ENCODE results near the gene MRPL40.

MRPL40 gene

DNA sequence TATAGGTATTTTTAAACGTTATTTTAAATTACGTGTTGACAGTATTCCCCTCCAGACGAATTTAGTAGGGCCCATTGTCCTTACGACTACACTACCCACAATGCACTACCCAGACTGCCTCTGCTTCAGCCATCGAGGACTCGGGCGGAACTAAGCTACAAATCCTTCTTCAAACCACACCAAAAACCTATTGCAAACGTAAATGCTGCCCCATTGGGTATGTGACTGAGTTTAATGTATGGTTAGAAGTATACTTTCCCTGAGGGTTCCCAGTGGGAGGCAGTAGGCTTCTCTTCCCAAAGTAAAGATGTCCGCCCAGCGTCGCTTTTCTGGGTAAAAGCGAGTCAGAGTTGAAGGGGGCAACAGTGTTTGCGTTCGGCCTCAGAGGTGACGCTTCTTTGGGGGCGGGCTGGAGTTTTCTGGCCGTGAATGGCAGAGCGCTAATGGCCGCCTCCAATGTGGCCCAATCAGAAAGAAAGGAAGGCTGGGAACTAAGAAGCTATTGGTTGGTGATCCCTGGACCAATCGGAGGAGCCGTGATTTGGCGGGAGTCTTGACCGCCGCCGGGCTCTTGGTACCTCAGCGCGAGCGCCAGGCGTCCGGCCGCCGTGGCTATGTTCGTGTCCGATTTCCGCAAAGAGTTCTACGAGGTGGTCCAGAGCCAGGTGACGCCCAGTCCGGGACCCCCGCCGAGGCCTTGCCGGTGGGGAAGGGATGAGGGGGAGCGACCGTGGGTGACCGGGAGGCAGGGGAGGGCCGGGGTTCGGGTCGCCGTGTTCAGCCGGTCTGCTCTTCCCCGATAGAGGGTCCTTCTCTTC, 47.2 kb downstream of the MRPL40 start, which contains the start of gene CDC45:
TSS of gene CDC45 (plus strand) at position 566 of the 818 bp plus-strand sequence. CDS start at position 615, 49 bp downstream.
- Histone ChIP-seq H3K27ac (ENCODE audit: low read depth in 2 of 2, low read length in 2 of 2) (peak within 1 kb of the TSS; percentile 95 to 97), H3K9me3 (ENCODE audit: control insufficient read depth in 2 of 2, low read length in 2 of 2) (no peaks in the 10 kb centered on the region), H3K27me3 (ENCODE audit: control insufficient read depth in 2 of 2, insufficient read depth in 2 of 2, low read length in 2 of 2) (no peaks in the 10 kb centered on the region), H3K4me1 (ENCODE audit: control insufficient read depth in 2 of 2, insufficient read depth in 2 of 2, low read length in 2 of 2) (peaks cover 14 to 16% of the 10 kb centered on the region in 2 donors), H3K9ac (ENCODE audit: low read depth in 1 of 2, low read length in 2 of 2) (peak within 1 kb of the TSS; percentile 90 to 98), H3K36me3 (ENCODE audit: control insufficient read depth in 2 of 2, insufficient read depth in 2 of 2, low read length in 2 of 2) (peaks cover 6 to 14% of the 10 kb centered on the region in 2 donors), H3K4me3 (ENCODE audit: low read length in 2 of 2) (peak within 1 kb of the TSS; percentile 95 to 97)

DNA sequence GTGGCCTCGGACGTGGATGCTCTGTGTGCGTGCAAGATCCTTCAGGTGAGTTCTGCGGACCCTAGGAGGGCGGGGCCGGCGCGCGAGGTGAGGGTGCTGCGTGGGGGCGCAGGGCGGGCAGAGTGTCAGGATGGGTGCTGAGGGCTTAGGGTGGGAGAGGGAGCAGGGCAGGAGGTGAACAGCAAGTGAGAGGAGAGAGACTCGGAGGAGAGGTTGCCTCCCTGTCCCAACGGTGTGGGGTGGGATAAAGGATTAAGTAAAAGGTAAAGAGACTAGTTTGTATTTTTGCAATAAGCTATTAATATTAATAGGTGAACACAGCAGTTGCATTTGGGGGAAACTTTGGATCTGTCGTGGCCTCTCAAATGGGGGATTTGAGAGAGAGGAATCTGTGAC, 47.8 kb downstream of the MRPL40 start:
- Histone ChIP-seq H3K9me3 (ENCODE audit: control insufficient read depth in 2 of 2, low read length in 2 of 2) (no peaks in the 10 kb centered on the region), H3K36me3 (ENCODE audit: control insufficient read depth in 2 of 2, insufficient read depth in 2 of 2, low read length in 2 of 2) (peaks cover 6 to 9% of the 10 kb centered on the region in 2 donors), H3K27me3 (ENCODE audit: control insufficient read depth in 2 of 2, insufficient read depth in 2 of 2, low read length in 2 of 2) (no peaks in the 10 kb centered on the region), H3K27ac (ENCODE audit: low read depth in 2 of 2, low read length in 2 of 2) (no peak overlapping the region), H3K9ac (ENCODE audit: low read depth in 1 of 2, low read length in 2 of 2) (peak overlapping the region in 1 of 2 donors; percentile 41), H3K4me1 (ENCODE audit: control insufficient read depth in 2 of 2, insufficient read depth in 2 of 2, low read length in 2 of 2) (peaks cover 14 to 16% of the 10 kb centered on the region in 2 donors), H3K4me3 (ENCODE audit: low read length in 2 of 2) (peak overlapping the region; percentile 95 to 97)

GRCh38 chr22:19480789-19481188, 48.4 kb downstream of the MRPL40 start:
- Histone ChIP-seq H3K4me1 (ENCODE audit: control insufficient read depth in 2 of 2, insufficient read depth in 2 of 2, low read length in 2 of 2) (peaks cover 14 to 16% of the 10 kb centered on the region in 2 donors), H3K9me3 (ENCODE audit: control insufficient read depth in 2 of 2, low read length in 2 of 2) (no peaks in the 10 kb centered on the region), H3K36me3 (ENCODE audit: control insufficient read depth in 2 of 2, insufficient read depth in 2 of 2, low read length in 2 of 2) (peaks cover 5 to 8% of the 10 kb centered on the region in 2 donors), H3K4me3 (ENCODE audit: low read length in 2 of 2) (peak overlapping the region in 1 of 2 donors; percentile 97), H3K27ac (ENCODE audit: low read depth in 2 of 2, low read length in 2 of 2) (no peak overlapping the region), H3K9ac (ENCODE audit: low read depth in 1 of 2, low read length in 2 of 2) (no peak overlapping the region), H3K27me3 (ENCODE audit: control insufficient read depth in 2 of 2, insufficient read depth in 2 of 2, low read length in 2 of 2) (no peaks in the 10 kb centered on the region)

DNA sequence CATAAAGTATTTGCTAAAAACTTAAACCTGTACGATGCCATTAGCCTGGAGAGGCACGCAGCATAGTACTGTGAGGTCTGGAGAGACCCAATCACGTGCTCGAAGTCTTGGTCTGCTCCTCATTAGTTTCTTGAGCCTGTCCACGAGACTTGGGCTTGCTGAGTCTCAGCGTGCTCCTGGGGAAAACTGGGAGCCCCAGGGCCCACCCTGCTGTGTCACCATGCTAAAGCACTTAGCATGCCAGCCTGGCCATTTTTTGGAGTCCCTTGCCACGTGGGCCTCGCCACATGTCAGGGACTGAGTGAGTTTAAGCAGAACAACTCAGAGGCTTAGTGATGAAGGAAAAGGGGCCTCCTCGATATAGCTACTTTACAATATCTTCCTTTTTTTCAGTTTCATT, 50.0 kb downstream of the MRPL40 start:
- no peak overlapping the region for H3K27ac ChIP-seq (ENCODE audit: low read depth in 2 of 2, low read length in 2 of 2)
- H3K4me3 ChIP-seq (ENCODE audit: low read length in 2 of 2): no peak overlapping the region

GRCh38 chr22:19483481-19484244, 51.3 kb downstream of the MRPL40 start:
- Histone ChIP-seq H3K9me3 (ENCODE audit: control insufficient read depth in 2 of 2, low read length in 2 of 2) (no peaks in the 10 kb centered on the region), H3K27me3 (ENCODE audit: control insufficient read depth in 2 of 2, insufficient read depth in 2 of 2, low read length in 2 of 2) (no peaks in the 10 kb centered on the region), H3K4me1 (ENCODE audit: control insufficient read depth in 2 of 2, insufficient read depth in 2 of 2, low read length in 2 of 2) (peaks cover 5% of the 10 kb centered on the region in 2 donors), H3K36me3 (ENCODE audit: control insufficient read depth in 2 of 2, insufficient read depth in 2 of 2, low read length in 2 of 2) (peaks cover 0 to 6% of the 10 kb centered on the region in 2 donors), H3K9ac (ENCODE audit: low read depth in 1 of 2, low read length in 2 of 2) (no peak overlapping the region), H3K4me3 (ENCODE audit: low read length in 2 of 2) (no peak overlapping the region), H3K27ac (ENCODE audit: low read depth in 2 of 2, low read length in 2 of 2) (no peak overlapping the region)

More for the DNA sequence above, 50.0 kb downstream of the MRPL40 start:
- Histone ChIP-seq H3K36me3 (ENCODE audit: control insufficient read depth in 2 of 2, insufficient read depth in 2 of 2, low read length in 2 of 2) (peaks cover 0 to 6% of the 10 kb centered on the region in 2 donors), H3K4me1 (ENCODE audit: control insufficient read depth in 2 of 2, insufficient read depth in 2 of 2, low read length in 2 of 2) (peaks cover 11 to 13% of the 10 kb centered on the region in 2 donors), H3K27me3 (ENCODE audit: control insufficient read depth in 2 of 2, insufficient read depth in 2 of 2, low read length in 2 of 2) (no peaks in the 10 kb centered on the region), H3K9me3 (ENCODE audit: control insufficient read depth in 2 of 2, low read length in 2 of 2) (no peaks in the 10 kb centered on the region), H3K9ac (ENCODE audit: low read depth in 1 of 2, low read length in 2 of 2) (no peak overlapping the region)

Data from mucosa of rectum (tissue), 2 donors.